H1 (cell line): ENCODE data around the gene NRROS. TPM values are rescaled to one million over a fixed set of nuclear protein-coding genes. Genes with fewer than 3 reads are reported as not detected.

Experiments
- CHD1 ChIP-seq: IDR thresholded peaks from 2 replicates; pipeline ENCODE4 v1.6.1; 2012; ENCODE audit warnings: low read depth, low read length, improper control_type of control experiment
- KDM1A ChIP-seq: fragments of 200-600, 300-600 bp; sonication (generic); IDR thresholded peaks from 2 replicates; pipeline ENCODE4 v1.7.1; 2016; ENCODE audit warnings: mild to moderate bottlenecking, low read length, borderline replicate concordance
- RXRA ChIP-seq: IDR thresholded peaks from 2 replicates; pipeline ENCODE4 v1.6.1; 2011; ENCODE audit warnings: low read depth, mild to moderate bottlenecking, low read length, moderate library complexity; ENCODE audit not compliant: insufficient read depth
- SAP30 ChIP-seq: fragments of 300-600 bp; sonication (generic); IDR thresholded peaks from 2 replicates; pipeline ENCODE4 v1.7.1; 2012; ENCODE audit warnings: low read length, moderate library complexity, mild to moderate bottlenecking, inconsistent platforms; ENCODE audit not compliant: insufficient read depth, insufficient replicate concordance
- SP2 ChIP-seq: IDR thresholded peaks from 2 replicates; pipeline ENCODE4 v1.6.1; 2012; ENCODE audit warnings: mild to moderate bottlenecking, low read length, inconsistent platforms
- SP4 ChIP-seq: IDR thresholded peaks from 2 replicates; pipeline ENCODE4 v1.6.1; 2012; ENCODE audit warnings: low read length, inconsistent platforms
- TEAD4 ChIP-seq: IDR thresholded peaks from 2 replicates; pipeline ENCODE4 v1.6.1; 2012; ENCODE audit warnings: low read depth, low read length, inconsistent platforms, mixed read lengths
- ZNF274 ChIP-seq: IDR thresholded peaks from 2 replicates; pipeline ENCODE4 v1.7.0; 2012; ENCODE audit warnings: low read length, borderline replicate concordance; ENCODE audit errors: extremely low read depth
- polyA plus RNA-seq, 7 experiments: library from polyadenylated mRNA; depleted of rRNA in 3 of 7; stranded (reverse) in 5 of 7; unstranded in 2 of 7; fragments of >200 nt in 5 of 7; fragments of 200-250 nt in 2 of 7; gene quantifications; 1 replicate in 5 of 7; 2 replicates in 1 of 7; 4 replicates in 1 of 7; pipeline versions ENCODE4 v1.2.1 to v1.2.3, GENCODE V29; 2011 to 2013; ENCODE audit warnings: missing spikeins in 2 of 7, mixed read lengths in 2 of 7
- total RNA-seq: library from RNA; stranded (reverse); fragmentation: NEBNext Ultra II Directional; extraction: Animal tissue kit (Norgen Biotek cat#: 25700); gene quantifications from 2 replicates; pipeline ENCODE4 v1.2.1, GENCODE V29; 2021
- TF ChIP-seq, protein P1 (sequence below): fragments of 300-600 bp; sonication (generic); IDR thresholded peaks from 2 replicates; pipeline ENCODE4 v1.7.1; 2012; ENCODE audit warnings: low read length, moderate library complexity, mild to moderate bottlenecking, inconsistent platforms; ENCODE audit not compliant: insufficient replicate concordance
- TF ChIP-seq, protein P2 (sequence below): IDR thresholded peaks from 2 replicates; pipeline ENCODE4 v1.6.1; 2012; ENCODE audit warnings: inconsistent platforms

NRROS gene
- total and polyA plus RNA-seq, 2 of the 8 experiments (the other 6 are each of a cell fraction or from before 2014, with no cell fraction given), result 5.3 to 7.3 TPM

DNA sequence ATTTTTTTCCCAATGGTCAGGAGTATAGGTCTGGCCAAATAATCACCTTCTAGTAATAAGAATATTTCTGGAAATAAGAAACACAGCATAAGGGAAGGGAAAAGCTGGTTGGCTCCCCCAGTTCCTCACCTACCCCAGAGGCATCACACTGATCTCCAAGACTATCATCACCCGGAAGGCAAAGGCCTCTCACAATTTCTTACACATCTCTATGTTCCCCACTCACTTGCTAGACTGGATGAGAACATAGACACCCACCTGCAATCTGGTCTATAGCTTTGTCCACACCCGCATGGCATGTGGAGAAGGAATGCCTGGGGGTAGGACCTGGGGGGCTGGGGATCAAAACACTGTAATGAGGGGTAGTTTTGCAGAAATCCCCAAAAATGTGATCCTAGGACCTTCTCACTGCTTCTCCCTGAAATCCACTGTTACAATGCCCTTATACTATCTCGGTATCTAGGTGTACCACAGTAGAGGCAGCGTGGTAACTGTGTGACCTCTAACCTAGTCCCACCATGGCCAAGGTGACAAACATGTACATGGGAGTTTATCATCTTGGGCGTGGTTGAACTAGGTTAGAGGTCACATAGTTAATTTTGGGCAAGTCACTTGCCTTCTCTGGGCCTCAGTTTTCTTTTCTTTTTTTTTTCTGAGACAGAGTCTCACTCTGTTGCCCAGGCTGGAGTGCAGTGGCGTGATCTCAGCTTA is 29.5 kb upstream of the NRROS start (continued):
- TF ChIP-seq, protein P1, sequence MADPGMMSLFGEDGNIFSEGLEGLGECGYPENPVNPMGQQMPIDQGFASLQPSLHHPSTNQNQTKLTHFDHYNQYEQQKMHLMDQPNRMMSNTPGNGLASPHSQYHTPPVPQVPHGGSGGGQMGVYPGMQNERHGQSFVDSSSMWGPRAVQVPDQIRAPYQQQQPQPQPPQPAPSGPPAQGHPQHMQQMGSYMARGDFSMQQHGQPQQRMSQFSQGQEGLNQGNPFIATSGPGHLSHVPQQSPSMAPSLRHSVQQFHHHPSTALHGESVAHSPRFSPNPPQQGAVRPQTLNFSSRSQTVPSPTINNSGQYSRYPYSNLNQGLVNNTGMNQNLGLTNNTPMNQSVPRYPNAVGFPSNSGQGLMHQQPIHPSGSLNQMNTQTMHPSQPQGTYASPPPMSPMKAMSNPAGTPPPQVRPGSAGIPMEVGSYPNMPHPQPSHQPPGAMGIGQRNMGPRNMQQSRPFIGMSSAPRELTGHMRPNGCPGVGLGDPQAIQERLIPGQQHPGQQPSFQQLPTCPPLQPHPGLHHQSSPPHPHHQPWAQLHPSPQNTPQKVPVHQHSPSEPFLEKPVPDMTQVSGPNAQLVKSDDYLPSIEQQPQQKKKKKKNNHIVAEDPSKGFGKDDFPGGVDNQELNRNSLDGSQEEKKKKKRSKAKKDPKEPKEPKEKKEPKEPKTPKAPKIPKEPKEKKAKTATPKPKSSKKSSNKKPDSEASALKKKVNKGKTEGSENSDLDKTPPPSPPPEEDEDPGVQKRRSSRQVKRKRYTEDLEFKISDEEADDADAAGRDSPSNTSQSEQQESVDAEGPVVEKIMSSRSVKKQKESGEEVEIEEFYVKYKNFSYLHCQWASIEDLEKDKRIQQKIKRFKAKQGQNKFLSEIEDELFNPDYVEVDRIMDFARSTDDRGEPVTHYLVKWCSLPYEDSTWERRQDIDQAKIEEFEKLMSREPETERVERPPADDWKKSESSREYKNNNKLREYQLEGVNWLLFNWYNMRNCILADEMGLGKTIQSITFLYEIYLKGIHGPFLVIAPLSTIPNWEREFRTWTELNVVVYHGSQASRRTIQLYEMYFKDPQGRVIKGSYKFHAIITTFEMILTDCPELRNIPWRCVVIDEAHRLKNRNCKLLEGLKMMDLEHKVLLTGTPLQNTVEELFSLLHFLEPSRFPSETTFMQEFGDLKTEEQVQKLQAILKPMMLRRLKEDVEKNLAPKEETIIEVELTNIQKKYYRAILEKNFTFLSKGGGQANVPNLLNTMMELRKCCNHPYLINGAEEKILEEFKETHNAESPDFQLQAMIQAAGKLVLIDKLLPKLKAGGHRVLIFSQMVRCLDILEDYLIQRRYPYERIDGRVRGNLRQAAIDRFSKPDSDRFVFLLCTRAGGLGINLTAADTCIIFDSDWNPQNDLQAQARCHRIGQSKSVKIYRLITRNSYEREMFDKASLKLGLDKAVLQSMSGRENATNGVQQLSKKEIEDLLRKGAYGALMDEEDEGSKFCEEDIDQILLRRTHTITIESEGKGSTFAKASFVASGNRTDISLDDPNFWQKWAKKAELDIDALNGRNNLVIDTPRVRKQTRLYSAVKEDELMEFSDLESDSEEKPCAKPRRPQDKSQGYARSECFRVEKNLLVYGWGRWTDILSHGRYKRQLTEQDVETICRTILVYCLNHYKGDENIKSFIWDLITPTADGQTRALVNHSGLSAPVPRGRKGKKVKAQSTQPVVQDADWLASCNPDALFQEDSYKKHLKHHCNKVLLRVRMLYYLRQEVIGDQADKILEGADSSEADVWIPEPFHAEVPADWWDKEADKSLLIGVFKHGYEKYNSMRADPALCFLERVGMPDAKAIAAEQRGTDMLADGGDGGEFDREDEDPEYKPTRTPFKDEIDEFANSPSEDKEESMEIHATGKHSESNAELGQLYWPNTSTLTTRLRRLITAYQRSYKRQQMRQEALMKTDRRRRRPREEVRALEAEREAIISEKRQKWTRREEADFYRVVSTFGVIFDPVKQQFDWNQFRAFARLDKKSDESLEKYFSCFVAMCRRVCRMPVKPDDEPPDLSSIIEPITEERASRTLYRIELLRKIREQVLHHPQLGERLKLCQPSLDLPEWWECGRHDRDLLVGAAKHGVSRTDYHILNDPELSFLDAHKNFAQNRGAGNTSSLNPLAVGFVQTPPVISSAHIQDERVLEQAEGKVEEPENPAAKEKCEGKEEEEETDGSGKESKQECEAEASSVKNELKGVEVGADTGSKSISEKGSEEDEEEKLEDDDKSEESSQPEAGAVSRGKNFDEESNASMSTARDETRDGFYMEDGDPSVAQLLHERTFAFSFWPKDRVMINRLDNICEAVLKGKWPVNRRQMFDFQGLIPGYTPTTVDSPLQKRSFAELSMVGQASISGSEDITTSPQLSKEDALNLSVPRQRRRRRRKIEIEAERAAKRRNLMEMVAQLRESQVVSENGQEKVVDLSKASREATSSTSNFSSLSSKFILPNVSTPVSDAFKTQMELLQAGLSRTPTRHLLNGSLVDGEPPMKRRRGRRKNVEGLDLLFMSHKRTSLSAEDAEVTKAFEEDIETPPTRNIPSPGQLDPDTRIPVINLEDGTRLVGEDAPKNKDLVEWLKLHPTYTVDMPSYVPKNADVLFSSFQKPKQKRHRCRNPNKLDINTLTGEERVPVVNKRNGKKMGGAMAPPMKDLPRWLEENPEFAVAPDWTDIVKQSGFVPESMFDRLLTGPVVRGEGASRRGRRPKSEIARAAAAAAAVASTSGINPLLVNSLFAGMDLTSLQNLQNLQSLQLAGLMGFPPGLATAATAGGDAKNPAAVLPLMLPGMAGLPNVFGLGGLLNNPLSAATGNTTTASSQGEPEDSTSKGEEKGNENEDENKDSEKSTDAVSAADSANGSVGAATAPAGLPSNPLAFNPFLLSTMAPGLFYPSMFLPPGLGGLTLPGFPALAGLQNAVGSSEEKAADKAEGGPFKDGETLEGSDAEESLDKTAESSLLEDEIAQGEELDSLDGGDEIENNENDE, result no peak
- TF ChIP-seq CHD1 (no peak), ZNF274 (no peak), KDM1A (no peak), TEAD4 (no peak), SP4 (no peak), SAP30 (no peak), SP2 (no peak), RXRA (no peak)
- TF ChIP-seq, protein P2, sequence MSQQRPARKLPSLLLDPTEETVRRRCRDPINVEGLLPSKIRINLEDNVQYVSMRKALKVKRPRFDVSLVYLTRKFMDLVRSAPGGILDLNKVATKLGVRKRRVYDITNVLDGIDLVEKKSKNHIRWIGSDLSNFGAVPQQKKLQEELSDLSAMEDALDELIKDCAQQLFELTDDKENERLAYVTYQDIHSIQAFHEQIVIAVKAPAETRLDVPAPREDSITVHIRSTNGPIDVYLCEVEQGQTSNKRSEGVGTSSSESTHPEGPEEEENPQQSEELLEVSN, result no peak
